Vagina (tissue), 2 donors: Measurements from ENCODE around the gene NXT1. TPM values are rescaled to one million over a fixed set of nuclear protein-coding genes. Genes with fewer than 3 reads are reported as not detected.

Experiments
- DNase-seq, 2 donors: peaks; one replicate each; pipeline ENCODE4 v3.0.0-alpha.2; 2017; ENCODE audit errors: extremely low spot score in 2 of 2
- H3K27ac ChIP-seq: fragments of 200-600 bp; sonication (generic); one replicate; pipeline ENCODE4 v1.5.1; 2019
- H3K27me3 ChIP-seq: fragments of 200-600 bp; sonication (generic); one replicate; pipeline ENCODE4 v1.5.1; 2019
- H3K36me3 ChIP-seq, 2 donors: fragments of 200-600 bp; sonication (generic); one replicate each; pipeline ENCODE4 v1.5.1; 2017 to 2019
- H3K4me1 ChIP-seq: fragments of 200-600 bp; sonication (generic); one replicate; pipeline ENCODE4 v1.5.1; 2019
- H3K4me3 ChIP-seq, 2 donors: fragments of 200-600 bp; sonication (generic); 1 replicate in 1 of 2; 2 replicates in 1 of 2; pipeline ENCODE4 v1.5.1; 2016 to 2019
- H3K9me3 ChIP-seq: fragments of 200-600 bp; sonication (generic); one replicate; pipeline ENCODE4 v1.5.1; 2019
- CTCF ChIP-seq, 3 experiments: fragments of 450-650 bp in 2 of 3; fragments of 200-600 bp in 1 of 3; sonication (generic) in 1 of 3; IDR thresholded peaks; one replicate each; pipeline ENCODE4 v1.5.1; 2017 to 2019; ENCODE audit warnings: antibody characterized with exemption in 3 of 3, mild to moderate bottlenecking in 2 of 3, moderate library complexity in 2 of 3
- POLR2A ChIP-seq, 2 donors: fragments of 450-650 bp; IDR thresholded peaks; one replicate each; pipeline ENCODE4 v1.6.1; 2017; ENCODE audit warnings: antibody characterized with exemption in 2 of 2, mild to moderate bottlenecking in 2 of 2, moderate library complexity in 2 of 2
- POLR2AphosphoS5 ChIP-seq, 2 donors: sonication (generic); formaldehyde crosslinking; IDR thresholded peaks; one replicate each; pipeline ENCODE4 v1.9.0; 2017; ENCODE audit warnings: antibody characterized with exemption in 2 of 2, mild to moderate bottlenecking in 2 of 2, low read depth in 1 of 2; ENCODE audit not compliant: insufficient read depth in 1 of 2
- intact Hi-C: fragments of 100-400 bp; cut with DNase I; formaldehyde crosslinking; loops from one replicate; pipeline ENCODE4 v1.15.1; 2023
- small RNA-seq: library from RNA; depleted of rRNA; stranded (forward); fragments of <200 nt; gene quantifications from one replicate; pipeline ENCODE3, GENCODE V24; 2016
- total RNA-seq: library from RNA; depleted of rRNA; stranded (reverse); fragments of >200 nt; gene quantifications from one replicate; pipeline ENCODE4 v1.2.3, GENCODE V29; 2016

Gene NXT1
- total RNA-seq, 1 donor from 2014 or later: 40.0 TPM

- H3K9me3 ChIP-seq: no peaks in the 10 kb centered on the region
- H3K4me1 ChIP-seq: peaks cover 7% of the 10 kb centered on the region
- H3K27ac ChIP-seq: no peak overlapping the region
- intact Hi-C loops: no loop called here
- H3K4me3 ChIP-seq: no peak overlapping the region
- H3K36me3 ChIP-seq: peaks cover 0 to 6% of the 10 kb centered on the region in 2 donors
- H3K27me3 ChIP-seq: no peaks in the 10 kb centered on the region
- no peak for DNase-seq
- TF ChIP-seq CTCF (IDR thresholded peaks at IDR 0.05): no peak
- no peak for TF ChIP-seq POLR2AphosphoS5 (IDR thresholded peaks at IDR 0.05; ENCODE audit: insufficient read depth in 1 of 2, low read depth in 1 of 2)
- TF ChIP-seq POLR2A (IDR thresholded peaks at IDR 0.05): no peak
Observed at GRCh38 chr20:23401051-23401450, 50.5 kb downstream of the NXT1 start.

GRCh38 chr20:23403751-23404150 lies 53.2 kb downstream of the NXT1 start:
- H3K4me1 ChIP-seq: peaks cover 7% of the 10 kb centered on the region
- TF ChIP-seq CTCF (IDR thresholded peaks at IDR 0.05) (no peak), POLR2AphosphoS5 (IDR thresholded peaks at IDR 0.05; ENCODE audit: insufficient read depth in 1 of 2, low read depth in 1 of 2) (no peak), POLR2A (IDR thresholded peaks at IDR 0.05) (no peak)
- no peak overlapping the region for H3K27ac ChIP-seq

GRCh38 chr20:23404196-23404595 lies 53.6 kb downstream of the NXT1 start:
- intact Hi-C loops: no loop called here
- Histone ChIP-seq H3K36me3 (peaks cover 0 to 6% of the 10 kb centered on the region in 2 donors), H3K27ac (no peak overlapping the region), H3K4me1 (peaks cover 7% of the 10 kb centered on the region), H3K4me3 (no peak overlapping the region), H3K27me3 (no peaks in the 10 kb centered on the region), H3K9me3 (no peaks in the 10 kb centered on the region)
- no peak for DNase-seq
- TF ChIP-seq CTCF (IDR thresholded peaks at IDR 0.05): no peak
- no peak for TF ChIP-seq POLR2AphosphoS5 (IDR thresholded peaks at IDR 0.05; ENCODE audit: insufficient read depth in 1 of 2, low read depth in 1 of 2)
- no peak for TF ChIP-seq POLR2A (IDR thresholded peaks at IDR 0.05)

More at GRCh38 chr20:23403751-23404150, 53.2 kb downstream of the NXT1 start:
- Histone ChIP-seq H3K9me3 (no peaks in the 10 kb centered on the region), H3K4me3 (no peak overlapping the region), H3K27me3 (no peaks in the 10 kb centered on the region), H3K36me3 (peaks cover 0 to 6% of the 10 kb centered on the region in 2 donors)
- intact Hi-C loops: no loop called here
- DNase-seq: no peak

Small RNA genes within 50 kb of the gene (small RNA-seq; reads per million reads assigned to genes)
- not detected for gene RNA5SP479

Other genes with a start within 250 kb of the NXT1 start
- gene GZF1, start 11.4 kb downstream of the NXT1 start, total RNA-seq: 20.9 TPM
- 28.5 TPM for gene NAPB, start 70.7 kb downstream of the NXT1 start, total RNA-seq
- not detected for gene CSTL1, start 88.9 kb downstream of the NXT1 start, total RNA-seq
- not detected for gene CST11, start 102.1 kb downstream of the NXT1 start, total RNA-seq
- not detected for gene CST8, start 140.3 kb downstream of the NXT1 start, total RNA-seq
- not detected for gene CST9L, start 217.7 kb downstream of the NXT1 start, total RNA-seq